ENCODE measurements around the gene SRSF4.
"Not testable (repeated sequence)": the region's sequence is repeated elsewhere in the genome, so short reads cannot be mapped to it uniquely, and the experiment has no call there.

The SRSF4 gene

DNA sequence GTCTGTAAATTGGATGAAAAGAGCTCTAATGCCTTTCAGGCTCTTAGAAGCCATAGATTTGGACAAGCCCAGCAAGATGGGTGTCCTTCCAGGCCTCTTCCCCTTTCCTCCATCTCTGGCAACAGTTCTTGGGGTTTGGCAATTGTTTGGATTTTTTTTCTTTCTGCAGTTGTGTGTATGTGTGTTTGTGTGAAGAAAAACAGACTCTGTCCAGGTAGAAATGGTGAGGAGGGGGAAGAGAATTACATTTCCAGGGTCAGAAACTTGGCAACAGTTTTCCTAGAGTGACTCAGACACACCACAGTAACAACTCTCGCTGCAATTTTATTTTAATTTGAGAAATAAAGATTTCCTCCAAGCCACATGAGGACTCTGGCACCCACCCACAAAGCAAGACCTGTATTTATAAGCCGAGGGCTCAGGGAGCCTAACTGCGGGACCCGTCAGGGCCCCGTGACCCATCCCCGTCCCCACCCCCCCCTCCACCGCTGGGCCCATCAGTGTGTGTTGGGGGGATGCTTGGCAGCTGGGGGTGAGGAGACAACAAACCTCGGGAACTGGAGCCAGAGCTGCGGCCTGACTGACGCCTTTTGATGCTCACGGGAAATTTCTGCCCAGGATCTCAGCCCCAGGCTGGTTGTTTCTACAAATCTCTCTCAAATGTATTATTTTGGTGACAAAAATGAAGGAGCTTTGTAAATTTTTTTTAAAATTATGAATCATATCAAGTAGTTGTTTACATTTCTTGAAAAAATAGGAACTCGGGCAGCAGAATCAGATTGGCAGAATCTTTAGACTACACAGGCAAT is 62.4 kb downstream of the SRSF4 start:
- 97% methylated on average over 5 of the region's 12 CpGs for WGBS (ENCODE audit: insufficient coverage)
- H3K27ac ChIP-seq (ENCODE audit: insufficient read depth in 1 of 2, low read depth in 1 of 2, low read length in 2 of 2, poor library complexity in 1 of 2, severe bottlenecking in 2 of 2): no peak overlapping the region
- H3K4me3 ChIP-seq (ENCODE audit: control insufficient read depth in 1 of 7, extremely low read depth in 1 of 7, insufficient read depth in 4 of 7, low read depth in 2 of 7, low read length in 6 of 7): no peak overlapping the region
- no peak for DNase-seq
- peaks cover 0 to 31% (median 21%) of the 10 kb centered on the region in 4 experiments for H3K4me1 ChIP-seq (ENCODE audit: control extremely low read depth in 1 of 4, control insufficient read depth in 4 of 4, insufficient read depth in 4 of 4, low read length in 3 of 4)
- POLR2A ChIA-PET: interaction anchor here (0.5 kb wide), 1 partner anchor 1589 kb away, joined by 3 read pairs; no protein-coding TSS in a partner anchor
- peaks cover 0 to 48% (median 13%) of the 10 kb centered on the region in 5 experiments for H3K27me3 ChIP-seq (replicated peaks in 2 of 5; ENCODE audit: control insufficient read depth in 4 of 5, insufficient read depth in 5 of 5, low read length in 4 of 5)
- CTCF ChIA-PET: interaction anchor here (1.2 to 1.6 kb wide), 2 partner anchors 23 to 83 kb away, joined by 4 read pairs; no protein-coding TSS in a partner anchor
- H3K36me3 ChIP-seq (ENCODE audit: control insufficient read depth in 4 of 4, insufficient read depth in 4 of 4, low read length in 3 of 4): peaks cover 4 to 35% (median 22%) of the 10 kb centered on the region in 4 experiments
- H3K9me3 ChIP-seq (ENCODE audit: control extremely low read depth in 1 of 5, control insufficient read depth in 4 of 5, insufficient read depth in 2 of 5, low read depth in 1 of 5, low read length in 4 of 5): no peaks in the 10 kb centered on the region

DNA sequence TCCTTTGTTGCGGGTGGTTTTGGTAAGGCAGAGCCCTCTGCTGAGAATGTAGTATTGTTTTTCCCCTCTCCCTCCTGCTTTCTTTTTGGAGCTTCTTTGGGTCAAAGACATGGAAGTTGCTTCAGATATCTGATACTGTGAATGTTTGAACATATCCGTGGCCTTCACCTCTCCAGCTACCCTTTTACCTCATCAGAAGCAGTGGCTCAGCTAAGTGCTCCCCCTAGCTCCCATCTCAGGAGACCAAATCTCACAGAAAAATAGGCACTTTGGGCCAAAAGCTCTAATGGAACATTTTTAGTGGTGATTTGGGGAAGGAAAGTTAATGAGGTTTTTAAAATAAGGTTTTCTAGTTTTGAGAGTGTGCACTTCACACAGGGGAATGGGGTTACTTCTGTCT is 64.3 kb downstream of the SRSF4 start:
- ChIA-PET POLR2A (no interaction called here), CTCF (interaction anchor here (0.8 to 1.0 kb wide), 2 partner anchors 18 to 312 kb away, joined by 3 read pairs; no protein-coding TSS in a partner anchor)
- no peak for DNase-seq
- Histone ChIP-seq H3K9me3 (ENCODE audit: control extremely low read depth in 1 of 5, control insufficient read depth in 4 of 5, insufficient read depth in 2 of 5, low read depth in 1 of 5, low read length in 4 of 5) (no peaks in the 10 kb centered on the region), H3K27ac (ENCODE audit: insufficient read depth in 1 of 2, low read depth in 1 of 2, low read length in 2 of 2, poor library complexity in 1 of 2, severe bottlenecking in 2 of 2) (no peak overlapping the region), H3K27me3 (replicated peaks in 2 of 5; ENCODE audit: control insufficient read depth in 4 of 5, insufficient read depth in 5 of 5, low read length in 4 of 5) (peaks cover 0 to 29% (median 10%) of the 10 kb centered on the region in 5 experiments), H3K4me3 (ENCODE audit: control insufficient read depth in 1 of 7, extremely low read depth in 1 of 7, insufficient read depth in 4 of 7, low read depth in 2 of 7, low read length in 6 of 7) (no peak overlapping the region), H3K36me3 (ENCODE audit: control insufficient read depth in 4 of 4, insufficient read depth in 4 of 4, low read length in 3 of 4) (peaks cover 10 to 52% (median 30%) of the 10 kb centered on the region in 4 experiments), H3K4me1 (ENCODE audit: control extremely low read depth in 1 of 4, control insufficient read depth in 4 of 4, insufficient read depth in 4 of 4, low read length in 3 of 4) (peaks cover 0 to 11% (median 10%) of the 10 kb centered on the region in 4 experiments)
- WGBS (ENCODE audit: insufficient coverage): 100% methylated on average over 1 of the region's 2 CpGs

DNA sequence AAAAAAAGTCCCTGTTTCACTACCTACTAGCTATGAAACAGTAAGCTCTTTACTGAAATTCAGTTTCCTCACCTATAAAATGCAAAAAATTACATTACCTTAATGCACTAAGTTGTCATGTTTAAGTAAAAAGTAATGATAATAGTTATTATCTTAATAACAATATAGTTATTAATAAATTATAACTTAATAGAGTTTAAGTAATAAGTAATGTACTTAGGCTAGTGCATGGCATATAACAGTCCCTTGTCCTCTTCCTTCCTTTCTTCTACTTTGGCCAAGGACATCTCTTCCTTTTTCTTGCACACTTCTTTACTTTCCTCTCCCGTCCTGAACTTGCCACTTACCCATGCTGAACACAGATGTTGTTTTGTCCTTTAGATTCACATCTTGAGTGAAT is 67.0 kb downstream of the SRSF4 start:
- Histone ChIP-seq H3K36me3 (ENCODE audit: control insufficient read depth in 4 of 4, insufficient read depth in 4 of 4, low read length in 3 of 4) (peaks cover 9 to 64% (median 38%) of the 10 kb centered on the region in 4 experiments), H3K27me3 (replicated peaks in 2 of 5; ENCODE audit: control insufficient read depth in 4 of 5, insufficient read depth in 5 of 5, low read length in 4 of 5) (peaks cover 0 to 2% (median 0%) of the 10 kb centered on the region in 5 experiments), H3K9me3 (ENCODE audit: control extremely low read depth in 1 of 5, control insufficient read depth in 4 of 5, insufficient read depth in 2 of 5, low read depth in 1 of 5, low read length in 4 of 5) (no peaks in the 10 kb centered on the region), H3K4me3 (ENCODE audit: control insufficient read depth in 1 of 7, extremely low read depth in 1 of 7, insufficient read depth in 4 of 7, low read depth in 2 of 7, low read length in 6 of 7) (no peak overlapping the region), H3K27ac (ENCODE audit: insufficient read depth in 1 of 2, low read depth in 1 of 2, low read length in 2 of 2, poor library complexity in 1 of 2, severe bottlenecking in 2 of 2) (no peak overlapping the region), H3K4me1 (ENCODE audit: control extremely low read depth in 1 of 4, control insufficient read depth in 4 of 4, insufficient read depth in 4 of 4, low read length in 3 of 4) (no peaks in the 10 kb centered on the region)
- no peak for DNase-seq
- no CpG with 5 or more reads among the region's 1 CpG for WGBS (ENCODE audit: insufficient coverage)
- CTCF ChIA-PET: no interaction called here
- POLR2A ChIA-PET: no interaction called here

DNA sequence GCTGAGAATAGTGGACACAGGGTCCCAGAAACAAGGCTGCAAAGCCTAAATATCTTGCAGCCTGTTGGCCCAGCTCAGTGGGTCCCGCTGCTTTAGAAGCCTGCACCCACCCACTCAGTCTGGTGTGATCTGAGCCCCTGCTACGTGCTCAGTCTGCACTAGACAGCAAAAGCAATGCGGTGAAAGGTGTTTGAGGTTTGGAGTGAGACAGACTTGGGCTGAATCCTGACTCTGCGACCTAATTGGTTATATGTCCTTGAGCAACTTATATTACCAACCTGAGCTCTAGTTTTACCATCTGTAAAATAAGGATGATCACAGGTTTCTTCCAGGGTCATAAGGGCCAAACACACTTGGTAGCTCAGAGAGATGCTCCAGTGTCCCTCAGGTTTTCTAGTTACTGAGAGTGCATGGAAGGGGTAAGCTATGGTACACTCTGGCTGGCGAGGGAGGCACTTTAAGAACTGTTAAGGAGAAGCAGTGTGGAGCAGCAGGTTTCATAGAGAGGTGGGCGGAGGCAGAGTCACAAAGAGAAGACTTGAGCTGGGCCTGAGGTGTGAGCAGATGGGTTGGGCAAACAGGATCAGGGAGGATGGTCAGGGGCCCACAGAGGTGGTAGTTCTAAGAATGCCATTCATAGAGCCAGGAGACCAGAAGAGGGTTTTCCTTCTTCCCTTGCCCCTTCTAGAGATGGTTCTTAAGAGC is 68.1 kb downstream of the SRSF4 start:
- Histone ChIP-seq H3K36me3 (ENCODE audit: control insufficient read depth in 4 of 4, insufficient read depth in 4 of 4, low read length in 3 of 4) (peaks cover 11 to 65% (median 39%) of the 10 kb centered on the region in 4 experiments), H3K9me3 (ENCODE audit: control extremely low read depth in 1 of 5, control insufficient read depth in 4 of 5, insufficient read depth in 2 of 5, low read depth in 1 of 5, low read length in 4 of 5) (no peaks in the 10 kb centered on the region), H3K27me3 (replicated peaks in 2 of 5; ENCODE audit: control insufficient read depth in 4 of 5, insufficient read depth in 5 of 5, low read length in 4 of 5) (no peaks in the 10 kb centered on the region), H3K27ac (ENCODE audit: insufficient read depth in 1 of 2, low read depth in 1 of 2, low read length in 2 of 2, poor library complexity in 1 of 2, severe bottlenecking in 2 of 2) (no peak overlapping the region), H3K4me3 (ENCODE audit: control insufficient read depth in 1 of 7, extremely low read depth in 1 of 7, insufficient read depth in 4 of 7, low read depth in 2 of 7, low read length in 6 of 7) (no peak overlapping the region), H3K4me1 (ENCODE audit: control extremely low read depth in 1 of 4, control insufficient read depth in 4 of 4, insufficient read depth in 4 of 4, low read length in 3 of 4) (no peaks in the 10 kb centered on the region)
- no peak for DNase-seq
- ChIA-PET CTCF (interaction anchor here (0.6 to 1.5 kb wide), 2 partner anchors 21 to 35 kb away, joined by 3 to 4 read pairs; no protein-coding TSS in a partner anchor), POLR2A (no interaction called here)
- 100% methylated on average over 3 of the region's 6 CpGs for WGBS (ENCODE audit: insufficient coverage)

DNA sequence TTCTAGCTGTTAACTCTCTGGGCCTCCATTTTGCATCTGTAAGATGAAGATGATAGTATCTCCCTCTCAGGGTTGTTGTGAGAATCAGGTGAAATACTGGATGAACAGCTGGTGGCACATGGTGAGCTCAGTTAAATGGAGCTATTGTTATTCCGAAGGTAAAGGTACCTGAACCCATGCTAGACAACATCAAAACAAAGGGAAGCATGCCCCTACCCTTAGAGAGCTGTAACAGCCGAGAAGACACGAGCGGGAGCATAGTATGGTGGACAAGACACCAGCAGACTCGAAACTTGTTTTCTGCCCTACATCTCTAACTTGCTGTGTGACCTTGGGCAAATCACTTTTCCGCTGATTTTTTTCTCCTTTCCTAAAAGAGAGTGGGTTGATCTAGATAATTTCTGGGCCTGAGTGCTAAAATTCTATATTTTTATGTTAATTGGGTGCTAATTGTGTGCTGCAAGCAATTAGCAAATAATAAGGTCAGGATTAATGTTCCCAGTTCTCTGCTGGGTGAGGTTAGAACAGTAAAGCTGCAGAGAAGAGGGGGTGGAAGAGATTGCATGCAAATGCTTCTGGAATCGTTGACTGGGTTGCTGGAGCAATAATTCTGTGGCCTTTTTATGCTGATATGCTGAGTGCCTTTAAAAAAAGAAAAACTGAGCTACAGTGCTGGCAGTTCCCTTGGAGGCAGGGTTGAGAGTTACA is 68.8 kb downstream of the SRSF4 start:
- CTCF ChIA-PET: interaction anchor here (0.6 to 1.5 kb wide), 3 partner anchors 12 to 34 kb away, joined by 3 to 4 read pairs (median 3); no protein-coding TSS in a partner anchor
- H3K36me3 ChIP-seq (ENCODE audit: control insufficient read depth in 4 of 4, insufficient read depth in 4 of 4, low read length in 3 of 4): peaks cover 11 to 60% (median 35%) of the 10 kb centered on the region in 4 experiments
- WGBS (ENCODE audit: insufficient coverage): 97% methylated on average over 6 of the region's 7 CpGs
- no peaks in the 10 kb centered on the region for H3K27me3 ChIP-seq (replicated peaks in 2 of 5; ENCODE audit: control insufficient read depth in 4 of 5, insufficient read depth in 5 of 5, low read length in 4 of 5)
- POLR2A ChIA-PET: no interaction called here
- no peaks in the 10 kb centered on the region for H3K4me1 ChIP-seq (ENCODE audit: control extremely low read depth in 1 of 4, control insufficient read depth in 4 of 4, insufficient read depth in 4 of 4, low read length in 3 of 4)
- DNase-seq: no peak
- H3K27ac ChIP-seq (ENCODE audit: insufficient read depth in 1 of 2, low read depth in 1 of 2, low read length in 2 of 2, poor library complexity in 1 of 2, severe bottlenecking in 2 of 2): no peak overlapping the region
- no peak overlapping the region for H3K4me3 ChIP-seq (ENCODE audit: control insufficient read depth in 1 of 7, extremely low read depth in 1 of 7, insufficient read depth in 4 of 7, low read depth in 2 of 7, low read length in 6 of 7)
- H3K9me3 ChIP-seq (ENCODE audit: control extremely low read depth in 1 of 5, control insufficient read depth in 4 of 5, insufficient read depth in 2 of 5, low read depth in 1 of 5, low read length in 4 of 5): no peaks in the 10 kb centered on the region

DNA sequence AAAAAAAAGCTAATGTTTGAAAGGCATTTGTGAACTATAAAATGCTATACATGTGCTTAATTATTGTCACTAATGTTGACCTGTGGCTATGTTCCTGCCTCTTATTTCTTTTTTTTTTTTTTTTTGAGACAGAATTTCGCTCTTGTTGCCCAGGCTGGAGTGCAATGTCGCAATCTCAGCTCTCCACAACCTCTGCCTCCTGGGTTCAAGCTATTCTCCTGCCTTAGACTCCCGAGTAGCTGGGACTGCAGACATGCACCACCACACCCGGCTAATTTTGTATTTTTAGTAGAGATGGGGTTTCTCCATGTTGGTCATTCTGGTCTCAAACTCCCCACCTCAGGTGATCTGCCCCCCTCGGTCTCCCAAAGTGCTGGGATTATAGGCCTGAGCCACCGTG is 73.7 kb downstream of the SRSF4 start:
- H3K4me1 ChIP-seq (ENCODE audit: control extremely low read depth in 1 of 4, control insufficient read depth in 4 of 4, insufficient read depth in 4 of 4, low read length in 3 of 4); H3K4me3 ChIP-seq (ENCODE audit: control insufficient read depth in 1 of 7, extremely low read depth in 1 of 7, insufficient read depth in 4 of 7, low read depth in 2 of 7, low read length in 6 of 7); POLR2A ChIA-PET; DNase-seq; H3K27me3 ChIP-seq (replicated peaks in 2 of 5; ENCODE audit: control insufficient read depth in 4 of 5, insufficient read depth in 5 of 5, low read length in 4 of 5); H3K9me3 ChIP-seq (ENCODE audit: control extremely low read depth in 1 of 5, control insufficient read depth in 4 of 5, insufficient read depth in 2 of 5, low read depth in 1 of 5, low read length in 4 of 5); CTCF ChIA-PET; H3K27ac ChIP-seq (ENCODE audit: insufficient read depth in 1 of 2, low read depth in 1 of 2, low read length in 2 of 2, poor library complexity in 1 of 2, severe bottlenecking in 2 of 2): not testable (repeated sequence)
- WGBS (ENCODE audit: insufficient coverage): 100% methylated on average over 1 of the region's 6 CpGs
- peaks cover 9 to 34% (median 18%) of the 10 kb centered on the region in 4 experiments for H3K36me3 ChIP-seq (ENCODE audit: control insufficient read depth in 4 of 4, insufficient read depth in 4 of 4, low read length in 3 of 4)
